CD4-positive, alpha-beta T cell treated with Interferon alpha-2 for 1 hour (primary cell): ENCODE data around the gene VGLL3.
"Not testable (repeated sequence)": the region's sequence is repeated elsewhere in the genome, so short reads cannot be mapped to it uniquely, and the experiment has no call there.

Experiments
- DNase-seq, 2 donors: peaks; one replicate each; pipeline ENCODE4 v3.0.0-alpha.2; 2020 to 2022

VGLL3 gene

DNA sequence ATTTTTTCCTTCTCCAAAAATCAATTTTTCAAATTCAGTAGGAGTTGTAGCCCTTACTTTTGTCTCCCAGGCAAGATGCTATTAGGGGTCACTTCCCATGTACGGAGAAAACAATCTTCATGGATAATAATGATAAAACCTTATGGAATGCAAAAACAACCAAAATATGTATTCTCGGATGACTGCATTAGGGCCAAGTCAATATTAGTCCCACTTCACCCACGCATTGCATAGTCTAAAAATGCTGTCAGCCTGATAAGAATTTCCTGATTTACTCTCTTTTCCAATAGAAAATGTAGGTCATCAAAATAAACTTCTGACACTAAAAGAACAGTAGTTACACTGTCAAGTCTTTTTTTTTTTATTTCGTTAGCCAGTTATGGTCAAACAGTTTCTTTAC is 2.7 kb downstream of the VGLL3 start:
- DNase-seq = no peak

DNA sequence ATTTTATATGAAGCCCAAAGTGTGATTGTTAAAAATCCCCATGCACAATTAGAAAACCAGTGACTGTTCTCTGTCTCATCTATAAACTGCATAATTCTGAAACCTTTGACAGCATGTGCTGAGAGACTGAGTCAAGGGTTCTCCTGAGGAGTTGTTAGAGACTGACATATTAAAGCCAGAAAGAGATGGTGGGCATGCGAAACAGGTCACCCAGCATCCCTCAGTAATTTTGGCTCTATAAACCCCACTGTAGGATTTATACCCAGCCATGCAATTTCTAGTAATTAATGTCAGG is 3.6 kb downstream of the VGLL3 start:
- no peak for DNase-seq

DNA sequence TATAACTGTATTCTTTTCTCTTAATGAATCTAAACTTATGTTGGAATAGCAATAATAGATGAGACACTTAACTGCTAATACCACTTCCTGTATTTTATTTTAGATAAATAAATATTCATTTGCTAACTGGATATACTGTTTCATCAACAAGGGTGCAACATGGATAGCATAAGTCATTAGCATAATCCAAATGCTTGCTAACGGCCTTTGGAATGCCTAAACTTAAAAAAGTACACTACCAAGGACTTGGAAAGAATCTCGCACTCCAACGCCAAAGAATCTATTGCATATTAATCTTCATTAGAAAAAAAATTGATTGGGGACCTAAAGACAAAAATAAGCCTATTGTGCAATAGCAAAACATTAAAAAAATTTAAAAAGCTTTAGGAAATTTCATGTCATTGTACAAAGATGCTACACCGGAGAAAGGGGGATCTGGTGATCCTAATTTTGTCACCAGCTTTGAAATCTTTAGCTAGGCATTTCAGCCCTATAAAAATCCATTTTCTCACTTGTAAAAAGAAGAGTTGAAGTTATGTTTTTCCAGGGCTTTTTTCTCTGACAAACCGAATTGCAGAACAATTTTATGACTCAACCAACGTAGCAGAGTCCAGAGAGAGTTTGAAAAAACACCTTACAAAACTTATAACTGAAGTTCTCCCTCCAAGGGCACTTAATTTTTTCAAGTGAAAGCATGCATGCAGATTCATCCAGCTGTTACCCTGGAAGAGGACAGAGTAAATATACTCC is 4.1 kb downstream of the VGLL3 start:
- no peak for DNase-seq

DNA sequence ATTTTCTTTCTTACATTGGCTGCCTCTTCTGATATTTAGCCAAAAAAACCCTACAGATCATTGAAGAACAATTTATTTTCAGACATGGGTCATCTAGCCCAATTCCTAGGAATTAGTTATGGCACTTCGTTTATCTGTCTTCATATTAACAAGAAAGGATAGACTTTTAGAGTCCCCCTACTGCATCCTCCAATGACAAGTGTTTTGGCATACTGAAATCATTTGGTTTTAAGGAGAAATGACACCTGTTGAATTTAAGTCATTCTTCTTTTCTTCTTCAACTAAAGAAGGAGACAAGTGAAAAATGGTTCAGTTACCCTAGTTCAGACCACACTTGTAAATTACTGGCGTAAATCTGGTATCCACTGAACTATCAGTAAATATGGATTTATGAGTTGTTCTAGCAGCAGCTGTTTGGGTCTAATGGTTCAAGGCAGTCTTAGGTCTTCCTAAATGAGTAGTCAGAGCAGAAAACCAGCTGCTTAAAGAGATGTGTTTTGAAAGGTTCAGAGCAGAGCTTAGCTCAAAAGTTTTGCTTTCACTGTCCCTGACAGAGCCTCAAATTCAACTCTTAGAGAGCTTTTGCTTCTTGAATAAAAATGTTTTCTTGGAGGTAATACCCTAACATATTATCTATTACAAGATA is 5.6 kb downstream of the VGLL3 start:
- no peak for DNase-seq

DNA sequence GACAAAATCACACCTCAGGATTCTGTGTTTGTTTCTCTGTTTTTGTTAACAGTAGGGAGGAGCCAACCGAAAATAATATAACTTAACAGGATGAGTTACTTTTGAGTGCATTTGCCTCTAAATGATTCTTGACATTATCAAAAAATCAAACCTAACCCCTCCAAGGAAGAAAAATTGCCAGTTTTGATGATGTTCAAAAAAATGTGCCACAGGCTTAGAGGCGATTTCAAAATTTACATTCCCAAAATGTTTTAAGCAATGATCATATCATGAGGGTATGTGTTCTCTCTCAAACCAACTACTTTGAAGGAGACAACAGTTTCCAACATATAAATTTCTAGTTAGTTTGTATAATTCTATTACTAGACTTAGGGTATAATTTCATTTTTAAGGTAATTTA is 6.7 kb downstream of the VGLL3 start:
- no peak for DNase-seq

DNA sequence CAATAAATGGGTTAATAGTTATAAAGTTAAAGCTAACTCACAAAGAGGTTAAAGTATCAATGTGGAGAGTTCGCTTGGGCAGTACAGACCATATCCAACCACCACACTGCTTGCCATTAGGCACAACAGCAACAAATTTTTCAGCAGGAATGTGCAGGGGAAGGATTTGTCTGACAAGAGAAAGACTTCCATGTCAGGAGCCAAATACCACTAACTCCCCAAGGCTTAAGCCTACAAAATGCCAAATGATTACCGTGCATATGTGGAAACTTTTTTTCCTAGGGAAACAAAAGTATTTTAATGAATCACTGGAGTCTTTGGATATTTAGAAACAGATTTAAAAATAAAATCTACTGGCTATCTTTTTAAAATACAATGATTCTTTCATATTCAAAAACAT is 8.1 kb downstream of the VGLL3 start:
- DNase-seq = no peak

DNA sequence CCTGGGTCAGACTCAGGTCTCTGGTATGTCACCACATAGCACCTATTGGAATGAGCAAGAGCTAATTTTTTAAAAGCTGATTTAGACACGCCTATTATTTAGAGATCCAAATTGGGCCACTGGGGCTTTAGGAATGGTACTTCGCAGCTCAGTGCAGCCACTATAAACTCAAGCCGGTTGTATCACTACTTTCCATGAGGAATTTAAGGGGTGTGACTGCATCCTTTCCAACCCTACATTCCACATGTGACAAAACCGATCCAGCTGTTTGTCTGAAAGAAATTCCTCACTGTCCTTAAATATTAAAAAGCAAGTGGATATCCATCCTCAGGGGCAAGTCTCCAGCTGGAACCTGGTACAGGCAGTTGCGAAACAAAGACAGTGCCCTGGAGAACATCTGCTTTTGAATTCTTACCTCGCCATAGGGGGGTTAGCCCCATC is 12.8 kb downstream of the VGLL3 start:
- no peak for DNase-seq

DNA sequence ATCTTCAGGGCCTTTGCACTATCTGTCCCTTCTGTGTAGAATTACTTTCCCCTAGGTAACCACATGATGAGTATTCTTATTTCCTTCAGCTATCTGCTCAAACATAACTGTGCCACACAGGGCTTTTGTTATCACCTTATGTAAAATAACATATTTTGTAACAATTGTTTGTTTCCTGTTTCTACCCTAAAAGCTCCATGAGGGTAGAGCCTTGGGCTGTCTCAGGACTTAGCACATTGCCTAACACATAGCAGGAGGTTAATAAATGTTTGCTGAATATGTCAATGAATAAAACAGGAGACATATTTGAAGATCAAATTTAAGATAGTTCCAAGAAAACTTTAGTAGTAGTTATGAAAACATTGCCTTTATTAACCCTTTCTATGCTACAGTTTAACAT is 14.7 kb downstream of the VGLL3 start:
- DNase-seq = no peak

DNA sequence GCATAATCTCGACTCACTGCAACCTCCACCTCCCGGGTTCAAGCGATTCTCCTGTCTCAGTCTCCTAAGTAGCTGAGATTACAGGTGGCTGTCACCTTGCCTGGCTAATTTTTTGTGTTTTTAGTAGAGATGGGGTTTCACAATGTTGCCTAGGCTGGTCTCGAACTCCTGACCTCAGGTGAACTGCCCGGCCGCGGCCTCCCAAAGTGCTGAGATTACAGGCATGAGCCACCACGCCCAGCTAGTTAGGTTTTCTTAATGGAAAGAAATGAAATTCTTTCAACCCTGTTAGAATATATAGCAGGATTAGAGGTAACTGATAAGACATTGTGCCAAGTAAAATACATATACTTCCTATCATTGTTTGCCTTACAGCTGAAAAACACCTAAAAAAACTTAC is 16.8 kb downstream of the VGLL3 start:
- not testable (repeated sequence) for DNase-seq

DNA sequence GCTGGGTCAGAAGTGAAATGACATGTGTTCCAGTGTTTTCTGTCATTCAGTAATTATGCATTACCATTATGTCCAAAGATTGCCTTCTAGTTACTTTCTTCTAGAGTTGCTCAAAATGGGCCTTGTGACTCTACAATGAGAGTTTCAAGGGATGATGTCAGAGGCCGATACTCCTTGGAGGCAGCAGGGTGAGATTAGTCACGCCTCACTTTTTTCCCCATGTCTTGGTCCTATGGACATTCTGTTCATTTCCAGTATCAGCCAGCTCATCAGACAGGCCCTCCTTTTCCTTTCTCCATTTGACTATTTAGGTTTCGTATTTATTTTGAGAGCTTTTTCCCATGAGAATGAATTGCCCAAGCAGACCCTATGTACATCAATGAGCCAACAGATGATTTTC is 17.5 kb downstream of the VGLL3 start:
- no peak for DNase-seq

DNA sequence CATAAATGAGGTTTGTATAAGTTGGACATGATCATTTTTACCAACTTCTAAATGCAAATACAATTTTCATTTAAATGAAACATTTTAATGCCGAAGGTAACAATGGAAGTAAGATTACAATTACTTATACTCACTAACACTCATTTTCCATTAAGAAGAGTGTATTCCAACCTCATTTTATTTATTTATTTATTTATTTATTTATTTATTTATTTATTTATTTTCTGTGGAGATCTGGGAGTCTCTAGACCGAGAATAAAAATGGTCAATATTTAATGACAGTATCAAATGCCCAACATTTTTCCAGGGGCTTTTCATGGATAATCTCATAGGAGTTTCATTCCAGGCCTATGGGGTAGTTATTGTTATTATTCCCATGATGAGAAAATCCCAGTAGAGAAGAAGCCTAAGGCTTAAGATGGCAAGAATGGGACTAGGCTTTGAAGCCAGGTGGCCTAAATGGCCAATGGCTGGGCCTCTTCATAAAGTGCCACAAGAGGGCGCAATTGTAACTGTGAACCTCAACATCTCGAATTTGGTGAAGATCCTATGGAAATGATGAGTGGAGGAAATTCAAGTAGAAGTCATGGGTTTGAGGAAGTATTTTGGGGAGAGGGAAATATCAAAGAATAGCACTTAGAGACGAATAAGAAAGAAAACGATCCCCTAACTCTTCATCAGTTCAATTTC is 21.3 kb downstream of the VGLL3 start:
- DNase-seq = no peak

DNA sequence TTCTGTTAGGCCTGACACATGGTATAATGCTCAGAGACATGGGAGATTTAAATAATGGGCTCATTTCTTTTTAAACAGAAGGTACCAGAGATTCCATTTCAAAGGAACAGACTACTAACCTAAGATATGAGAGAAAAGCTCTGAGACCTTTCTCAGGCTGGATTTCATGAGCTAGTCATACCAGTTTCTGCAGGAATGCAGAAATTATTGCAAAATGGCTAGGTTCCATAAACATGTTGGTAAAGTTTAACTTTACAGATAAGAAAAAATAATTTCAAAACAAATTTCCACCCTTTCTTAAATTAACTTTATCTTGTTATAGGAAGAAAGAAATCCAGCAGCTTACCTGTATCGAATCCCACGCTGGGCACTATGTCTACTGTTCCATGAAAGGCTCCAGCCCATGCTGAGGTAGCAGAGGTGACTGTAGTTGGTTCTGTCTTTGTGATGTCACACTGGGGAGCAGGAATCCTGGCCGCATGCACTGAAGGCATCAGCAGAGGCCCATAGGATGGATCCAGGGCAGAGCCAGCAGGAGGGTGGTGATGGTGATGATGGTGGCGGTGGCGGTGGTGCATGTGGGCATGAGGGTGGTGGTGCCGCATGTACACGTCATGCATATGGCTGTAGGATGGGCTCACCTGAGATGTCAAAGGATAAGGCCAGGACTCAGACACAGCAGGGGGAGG is 22.6 kb downstream of the VGLL3 start:
- no peak for DNase-seq

DNA sequence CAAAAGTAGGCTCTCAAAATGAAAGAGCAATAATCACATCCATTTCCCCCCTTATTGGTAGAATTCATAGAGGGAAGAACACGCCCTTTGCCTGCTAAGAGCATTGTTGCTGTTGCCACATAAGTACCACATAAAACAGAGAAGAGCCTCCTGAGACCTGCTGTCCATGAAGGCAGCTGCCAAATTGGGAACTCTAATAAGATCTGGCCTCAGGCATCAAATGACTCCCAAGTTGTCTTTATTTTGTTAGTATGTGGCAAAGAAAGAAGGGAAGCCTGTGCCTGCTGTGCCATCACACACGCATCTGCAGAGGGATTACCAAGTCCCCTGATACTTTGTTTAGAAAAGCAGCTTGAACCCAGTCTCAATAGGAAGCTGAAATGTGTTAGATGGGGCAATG is 23.9 kb downstream of the VGLL3 start:
- no peak for DNase-seq

DNA sequence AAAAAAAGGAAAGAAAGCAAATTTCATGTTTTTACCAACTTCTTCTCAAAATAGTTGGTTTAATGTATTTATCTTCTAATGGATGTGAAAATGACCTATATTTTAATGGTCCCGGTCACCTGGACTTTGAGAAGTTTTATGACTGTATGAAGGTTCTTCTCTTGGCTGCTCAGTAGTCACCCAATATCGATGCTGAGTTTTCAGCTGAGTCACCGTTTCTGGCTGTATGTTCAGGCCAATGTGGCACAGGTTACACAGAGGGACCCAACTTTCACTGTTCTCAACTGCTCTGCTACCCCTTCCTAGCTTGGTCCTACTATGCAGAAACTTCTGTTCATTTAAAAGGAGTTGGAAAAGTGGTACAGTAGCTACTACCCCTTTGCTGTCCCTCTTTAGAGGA is 25.8 kb downstream of the VGLL3 start:
- no peak for DNase-seq

DNA sequence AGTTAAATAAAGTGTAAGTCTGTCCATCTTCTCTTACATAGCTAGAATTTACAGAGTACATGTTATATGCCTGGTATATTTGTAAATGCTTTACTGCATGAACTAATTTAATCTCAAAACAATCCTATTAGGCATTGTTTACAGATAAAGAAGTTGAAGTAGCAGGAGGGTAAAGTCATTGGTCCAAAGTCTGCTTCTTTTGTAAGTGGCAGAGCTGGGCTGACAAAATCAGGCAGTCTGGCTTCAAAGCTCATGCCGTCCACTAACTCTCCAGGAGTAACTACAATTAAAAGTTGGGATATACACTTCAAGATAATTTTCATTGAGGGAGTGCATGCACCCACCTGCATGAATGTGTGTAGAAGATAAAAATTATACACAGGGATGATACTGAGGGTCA is 27.3 kb downstream of the VGLL3 start:
- no peak for DNase-seq

DNA sequence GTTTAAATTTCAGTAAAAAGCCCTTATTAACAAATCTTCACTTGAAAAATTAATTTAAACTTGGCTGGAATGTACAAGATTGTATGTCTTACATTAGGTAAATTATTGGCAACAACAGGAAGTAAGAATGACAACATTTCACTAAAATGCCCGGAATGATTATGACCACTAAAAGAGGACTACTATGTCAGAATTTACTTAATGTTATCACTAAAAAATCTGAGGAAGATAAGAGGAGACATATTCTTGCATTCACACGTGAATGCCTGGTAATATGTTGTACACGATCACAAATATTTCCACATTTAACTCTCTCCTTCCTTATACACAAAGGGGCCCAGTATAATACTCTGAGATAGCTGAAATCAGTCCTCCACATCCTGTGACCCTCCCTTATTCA is 29.7 kb downstream of the VGLL3 start:
- no peak for DNase-seq

DNA sequence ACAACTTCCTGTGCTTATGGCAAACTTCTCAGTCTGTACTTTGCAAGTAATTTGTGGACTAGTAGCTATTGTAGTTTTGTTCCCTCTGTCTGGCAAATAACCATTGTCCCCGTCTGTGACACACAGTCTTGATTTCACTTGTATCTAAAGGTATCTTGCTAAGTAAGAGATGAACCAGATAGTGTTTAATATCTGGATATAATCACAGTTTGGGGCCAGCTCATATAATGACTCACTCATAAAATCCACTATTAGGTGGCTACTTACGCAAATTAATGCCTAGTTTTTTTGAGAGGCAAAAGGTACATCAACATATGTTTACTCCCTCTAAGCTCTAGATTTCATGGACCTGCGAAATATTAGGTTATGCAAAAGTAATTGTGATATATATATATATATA is 30.4 kb downstream of the VGLL3 start:
- DNase-seq = no peak

DNA sequence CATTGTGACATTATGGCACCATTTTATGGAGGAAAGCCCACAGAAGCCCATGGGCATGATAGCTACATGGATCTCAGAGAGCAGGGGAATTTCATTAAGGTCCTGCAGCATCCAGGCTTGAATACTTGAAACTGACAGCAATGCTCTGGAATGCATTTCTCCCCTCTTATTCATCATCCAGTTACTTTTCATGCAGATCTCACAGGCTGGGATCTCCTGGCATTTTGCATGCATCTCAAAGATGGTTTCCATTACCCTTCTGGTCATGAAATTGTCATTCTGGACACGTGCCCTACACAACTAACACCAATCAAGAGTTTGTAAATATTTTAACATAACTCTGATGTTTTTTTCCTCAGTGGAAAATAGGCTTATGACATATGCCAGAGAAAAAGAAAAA is 32.4 kb downstream of the VGLL3 start:
- no peak for DNase-seq

DNA sequence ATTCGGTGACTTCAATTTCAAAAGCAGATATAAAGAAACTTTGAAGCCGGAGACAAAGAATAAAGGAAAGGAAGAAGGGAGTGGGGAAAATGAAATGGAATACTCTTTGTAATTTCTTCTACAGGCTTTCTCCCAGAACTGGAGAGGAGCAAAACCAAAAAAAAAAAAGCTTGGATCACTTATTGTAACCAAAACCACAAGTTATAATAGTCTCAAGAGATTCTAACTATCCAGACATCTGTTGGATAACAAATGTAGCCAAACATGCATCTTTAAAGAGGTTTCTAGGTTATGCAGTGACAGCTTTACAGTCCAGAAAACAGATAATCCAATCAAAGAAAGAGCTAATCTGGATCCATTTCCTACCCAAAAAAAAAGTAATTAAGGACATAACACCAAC is 36.2 kb downstream of the VGLL3 start:
- DNase-seq = no peak

DNA sequence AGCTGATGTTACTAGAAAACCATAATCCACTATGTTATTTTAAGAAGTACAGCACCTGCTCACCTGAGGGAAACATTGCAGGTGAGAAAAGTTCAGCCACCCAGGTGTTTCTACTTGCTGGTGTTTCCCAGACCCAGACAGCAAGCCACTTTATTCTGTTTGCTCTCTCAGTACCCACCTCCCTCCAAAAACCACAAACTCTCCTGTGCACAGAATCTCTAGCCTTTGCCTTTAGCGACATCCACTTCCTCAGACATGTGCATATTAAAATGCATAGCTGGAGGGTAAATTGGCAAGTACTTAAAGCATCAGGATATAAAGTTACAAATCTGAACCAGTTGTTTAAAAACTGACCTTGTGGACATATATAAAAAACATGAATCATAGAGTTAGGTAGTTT is 36.7 kb downstream of the VGLL3 start:
- DNase-seq = no peak

DNA sequence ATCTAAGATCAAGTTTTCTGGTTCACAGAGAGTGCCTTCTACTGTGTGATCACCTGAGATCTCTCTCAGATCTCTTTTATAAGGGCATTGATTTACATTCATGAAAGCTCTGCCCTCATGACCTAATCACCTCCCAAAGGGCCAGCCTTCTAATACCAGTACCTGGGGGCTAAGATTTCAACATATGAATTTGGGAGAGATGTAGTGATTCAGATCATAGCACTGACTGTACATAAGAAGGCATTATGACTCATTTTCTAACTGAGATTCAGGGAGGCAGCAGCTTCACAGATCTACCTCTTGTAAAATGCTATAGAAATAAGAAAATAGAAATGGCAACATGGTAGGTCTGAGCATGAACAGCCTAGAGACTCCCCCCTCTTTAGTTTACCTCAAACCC is 39.6 kb downstream of the VGLL3 start:
- no peak for DNase-seq

DNA sequence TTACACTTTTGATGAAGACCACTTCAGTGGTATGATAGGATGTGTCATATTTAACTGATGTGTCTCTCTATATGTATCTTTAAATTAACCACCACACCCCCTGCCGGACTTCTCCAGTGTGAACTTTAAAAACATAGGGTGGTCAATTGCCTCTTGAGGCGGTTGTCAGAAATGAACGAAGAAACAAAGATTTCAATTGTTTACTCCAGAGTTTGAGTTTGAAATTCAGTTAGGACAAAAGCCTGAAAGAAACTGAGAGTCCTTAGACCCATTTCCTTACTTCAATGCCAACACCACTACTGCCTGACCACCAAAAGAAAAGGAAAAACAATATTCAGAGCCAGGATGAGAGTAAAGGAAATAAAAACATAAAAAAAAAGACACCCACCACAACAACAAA is 40.2 kb downstream of the VGLL3 start:
- no peak for DNase-seq

DNA sequence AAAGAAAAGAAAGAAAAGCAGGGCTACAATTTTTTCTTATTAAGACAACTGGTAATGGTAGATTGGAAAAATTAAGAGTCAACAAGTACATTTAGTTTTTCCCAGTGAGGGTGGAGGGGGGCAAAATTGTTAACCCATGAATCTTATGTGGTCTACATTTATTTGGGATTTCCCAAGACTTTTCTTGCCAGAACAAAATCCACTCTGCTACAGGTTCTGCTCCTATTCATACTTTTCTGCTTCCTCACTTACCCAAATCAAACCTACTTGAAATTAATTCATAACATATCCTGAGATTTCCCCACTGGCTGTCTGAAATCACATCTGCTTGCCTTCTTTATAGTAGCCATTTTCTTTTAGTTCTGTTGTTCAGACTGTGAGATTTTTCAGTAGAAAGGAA is 41.1 kb downstream of the VGLL3 start:
- no peak for DNase-seq

DNA sequence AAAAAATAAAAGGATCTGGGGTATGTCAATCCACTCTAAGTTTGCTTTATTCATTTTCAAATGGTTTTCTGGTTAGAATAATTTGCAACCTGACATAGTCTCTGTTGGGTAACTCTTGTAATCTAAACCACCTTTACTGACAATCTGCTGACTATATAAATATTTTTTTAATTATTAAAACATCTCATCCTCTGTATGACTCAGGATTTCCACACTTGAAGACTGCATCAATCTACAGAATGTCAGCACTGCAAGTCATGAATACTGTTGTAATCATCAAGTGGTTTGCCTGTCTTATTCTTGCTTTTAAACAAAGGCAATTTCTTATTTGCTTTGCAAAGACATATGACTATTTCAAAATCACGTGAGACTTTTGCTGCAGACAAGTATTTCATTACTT is 42.1 kb downstream of the VGLL3 start:
- no peak for DNase-seq
